GM12801 (cell line): Measurements from ENCODE around the gene LDB1.

Experiments used
- TF ChIP-seq, protein P1 (sequence below): IDR thresholded peaks from one replicate; pipeline ENCODE4 v1.5.1; 2011; ENCODE audit warnings: control low read depth; ENCODE audit not compliant: insufficient read length; ENCODE audit errors: extremely low read depth

The LDB1 gene

DNA sequence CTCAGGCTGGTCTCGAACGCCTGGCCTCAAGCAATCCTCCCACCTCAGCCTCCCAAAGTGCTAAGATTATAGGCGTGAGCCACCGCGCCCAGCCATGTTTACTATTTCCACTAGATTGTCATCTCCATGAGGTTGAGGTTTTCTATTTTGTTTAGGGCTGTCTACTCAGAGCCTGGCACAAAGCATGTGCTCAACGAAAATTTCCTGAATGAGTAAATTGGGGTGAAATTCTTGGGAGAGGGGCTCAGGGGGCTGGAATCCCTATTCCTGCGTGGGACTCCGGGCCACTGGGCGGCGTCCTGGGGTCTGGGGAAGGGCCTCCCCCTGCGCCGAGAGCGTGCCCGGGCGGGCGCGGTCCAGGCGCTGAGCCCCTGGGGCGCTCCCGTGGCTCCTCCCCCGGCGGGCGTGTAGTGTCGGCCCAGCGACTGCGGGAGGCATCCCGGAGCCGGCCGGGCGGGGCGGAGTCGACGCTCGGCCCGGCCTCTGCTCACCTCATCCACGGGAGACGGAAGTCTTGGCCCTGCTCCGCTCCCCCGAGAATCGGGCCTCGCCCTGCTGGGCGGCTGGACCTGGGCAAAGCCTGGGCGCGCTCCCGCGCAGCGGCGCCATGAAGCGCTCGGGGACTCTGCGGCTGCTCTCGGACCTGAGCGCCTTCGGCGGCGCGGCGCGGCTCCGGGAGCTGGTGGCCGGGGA, 55.2 kb downstream of the LDB1 start, which contains the start of gene HPS6:
TSS of gene HPS6 (plus strand) at position 482 of the 693 bp plus-strand sequence. CDS start at position 608, 126 bp downstream.
- TF ChIP-seq, protein P1, sequence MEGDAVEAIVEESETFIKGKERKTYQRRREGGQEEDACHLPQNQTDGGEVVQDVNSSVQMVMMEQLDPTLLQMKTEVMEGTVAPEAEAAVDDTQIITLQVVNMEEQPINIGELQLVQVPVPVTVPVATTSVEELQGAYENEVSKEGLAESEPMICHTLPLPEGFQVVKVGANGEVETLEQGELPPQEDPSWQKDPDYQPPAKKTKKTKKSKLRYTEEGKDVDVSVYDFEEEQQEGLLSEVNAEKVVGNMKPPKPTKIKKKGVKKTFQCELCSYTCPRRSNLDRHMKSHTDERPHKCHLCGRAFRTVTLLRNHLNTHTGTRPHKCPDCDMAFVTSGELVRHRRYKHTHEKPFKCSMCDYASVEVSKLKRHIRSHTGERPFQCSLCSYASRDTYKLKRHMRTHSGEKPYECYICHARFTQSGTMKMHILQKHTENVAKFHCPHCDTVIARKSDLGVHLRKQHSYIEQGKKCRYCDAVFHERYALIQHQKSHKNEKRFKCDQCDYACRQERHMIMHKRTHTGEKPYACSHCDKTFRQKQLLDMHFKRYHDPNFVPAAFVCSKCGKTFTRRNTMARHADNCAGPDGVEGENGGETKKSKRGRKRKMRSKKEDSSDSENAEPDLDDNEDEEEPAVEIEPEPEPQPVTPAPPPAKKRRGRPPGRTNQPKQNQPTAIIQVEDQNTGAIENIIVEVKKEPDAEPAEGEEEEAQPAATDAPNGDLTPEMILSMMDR, result no peak

DNA sequence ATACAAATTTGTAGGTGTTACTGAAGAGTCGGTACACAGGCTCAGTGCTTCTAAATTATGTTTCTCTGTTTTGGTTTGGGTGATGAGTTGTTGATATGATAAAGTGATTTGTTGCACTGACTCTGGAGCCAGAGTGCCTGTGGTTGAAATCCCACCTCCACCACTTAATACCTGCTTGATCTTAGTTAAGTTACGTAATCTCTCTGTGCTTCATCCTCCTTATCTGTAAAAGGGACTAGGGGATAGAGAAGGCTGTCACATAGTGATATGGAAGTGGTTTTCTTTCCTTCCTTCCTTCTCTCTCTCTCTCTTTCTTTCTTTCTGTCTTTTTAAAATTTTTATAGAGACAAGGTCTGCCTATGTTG, 55.7 kb downstream of the LDB1 start:
- TF ChIP-seq, protein P1, result no peak

DNA sequence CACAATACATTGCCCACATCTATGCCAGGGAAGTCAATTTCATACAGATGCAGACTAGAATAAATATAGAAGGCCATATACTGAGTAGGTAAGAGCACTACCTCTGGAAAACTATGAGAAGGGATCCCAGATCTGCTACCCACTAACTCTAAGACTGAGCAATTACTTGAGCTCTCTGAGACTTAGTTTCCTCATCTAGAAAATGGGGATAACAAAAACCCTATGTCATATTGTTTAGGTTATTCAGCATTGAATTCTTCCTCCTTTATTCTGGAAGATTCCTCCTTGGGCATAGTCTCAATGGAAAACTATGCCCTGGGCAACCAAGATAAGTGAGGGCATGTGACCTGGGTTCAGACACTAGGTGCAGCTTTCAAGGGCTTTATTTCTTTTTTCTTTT, 60.2 kb downstream of the LDB1 start:
- TF ChIP-seq, protein P1, result no peak
